Esophagus (tissue), 2 donors: ENCODE data around the gene VTI1A. TPM values are rescaled to one million over a fixed set of nuclear protein-coding genes. Genes with fewer than 3 reads are reported as not detected.

ENCODE experiments used
- H3K27ac ChIP-seq, 2 donors: one replicate each; pipeline ENCODE4 v1.5.1; 2013; ENCODE audit warnings: low read depth in 2 of 2, mild to moderate bottlenecking in 2 of 2, inconsistent platforms in 1 of 2, low read length in 1 of 2, moderate library complexity in 1 of 2
- H3K27me3 ChIP-seq, 2 donors: one replicate each; pipeline ENCODE4 v1.6.1; 2013; ENCODE audit warnings: low read length in 2 of 2, control low read depth in 1 of 2, mild to moderate bottlenecking in 1 of 2; ENCODE audit not compliant: insufficient read depth in 2 of 2, control insufficient read depth in 1 of 2
- H3K36me3 ChIP-seq, 2 donors: one replicate each; pipeline ENCODE4 v1.6.1; 2013; ENCODE audit warnings: low read length in 1 of 2; ENCODE audit not compliant: control insufficient read depth in 2 of 2, insufficient read depth in 2 of 2
- H3K4me1 ChIP-seq, 2 donors: one replicate each; pipeline ENCODE4 v1.6.1; 2013; ENCODE audit warnings: low read length in 1 of 2; ENCODE audit not compliant: control insufficient read depth in 2 of 2, insufficient read depth in 2 of 2
- H3K4me3 ChIP-seq, 2 donors: one replicate each; pipeline ENCODE4 v1.5.1; 2013; ENCODE audit warnings: low read length in 2 of 2, mild to moderate bottlenecking in 2 of 2, low read depth in 1 of 2, moderate library complexity in 1 of 2
- H3K9me3 ChIP-seq, 2 donors: one replicate each; pipeline ENCODE4 v1.6.1; 2013; ENCODE audit warnings: mild to moderate bottlenecking in 2 of 2, low read depth in 1 of 2, low read length in 1 of 2, moderate library complexity in 1 of 2; ENCODE audit not compliant: control insufficient read depth in 2 of 2, insufficient read depth in 1 of 2
- WGBS, 2 donors: extraction: QIAGEN DNeasy Blood & Tissue Kit; methylation state at CpG; one replicate each; pipeline ENCODE4 v1.1.7; 2013; 5-methylcytosine and 5-hydroxymethylcytosine counted together
- polyA plus RNA-seq, 2 donors: library from polyadenylated mRNA; stranded (reverse); fragments of 200-250 nt; gene quantifications; one replicate each; pipeline ENCODE4 v1.2.3, GENCODE V29; 2013
- donor health status: healthy with polysubstance abuse.
- donor health status: Bipolar disorder and iron deficiency.

VTI1A gene
- polyA plus RNA-seq, 2 donors = 10.6 to 11.5 TPM

DNA sequence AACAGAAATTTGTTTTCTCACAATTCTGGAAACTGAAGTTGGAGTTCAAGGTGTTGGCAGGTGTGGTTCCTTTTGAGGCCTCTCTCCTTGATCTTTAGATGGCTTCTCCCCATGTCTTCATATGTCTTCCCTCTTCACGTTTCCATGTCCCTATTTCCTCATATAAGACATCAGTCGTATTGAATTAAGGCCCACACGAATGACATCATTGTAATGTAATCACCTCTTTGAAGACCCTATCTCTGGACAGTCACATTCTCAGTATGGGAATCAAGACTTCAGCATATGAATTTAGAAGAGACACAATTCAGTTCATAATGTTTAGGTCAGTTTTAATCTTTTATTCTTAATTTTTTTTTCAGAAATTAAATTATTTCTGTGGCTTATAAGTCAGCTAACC, 19.8 kb downstream of the VTI1A start:
- Histone ChIP-seq H3K4me1 (no peaks in the 10 kb centered on the region), H3K9me3 (no peaks in the 10 kb centered on the region), H3K36me3 (peaks cover 0 to 11% of the 10 kb centered on the region in 2 donors), H3K4me3 (no peak overlapping the region), H3K27me3 (no peaks in the 10 kb centered on the region), H3K27ac (no peak overlapping the region)
- WGBS, 2 donors = 83 to 90% methylated on average over 3 of the region's 3 CpGs

DNA sequence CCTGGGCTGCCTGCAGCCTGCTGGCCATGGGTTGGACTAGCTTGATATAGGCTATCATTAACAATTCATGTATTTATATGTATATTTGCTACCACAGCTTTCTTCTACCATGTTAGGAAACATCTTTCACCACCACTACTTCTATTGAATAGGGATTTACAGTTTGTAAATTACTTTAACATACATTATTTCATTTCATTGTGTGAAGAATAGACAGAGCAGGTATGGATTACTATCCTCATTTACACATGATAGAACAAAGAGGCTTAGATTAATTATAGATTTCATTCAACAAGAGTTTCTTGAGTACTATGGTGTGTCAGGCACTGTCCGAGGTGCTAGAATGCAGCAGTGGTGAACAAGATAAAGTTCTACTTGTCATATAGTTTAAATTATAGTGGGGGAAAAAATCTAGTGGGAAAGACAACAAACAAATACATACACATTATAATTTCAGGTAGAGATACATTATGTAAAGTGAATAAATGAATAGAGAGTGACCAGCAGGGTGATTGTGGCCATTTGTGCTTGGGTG, 20.6 kb downstream of the VTI1A start:
- peaks cover 0 to 11% of the 10 kb centered on the region in 2 donors for H3K36me3 ChIP-seq
- H3K27me3 ChIP-seq = no peaks in the 10 kb centered on the region
- H3K4me3 ChIP-seq = no peak overlapping the region
- WGBS, 2 donors = 86 to 90% methylated on average over 1 of the region's 1 CpG
- no peak overlapping the region for H3K27ac ChIP-seq
- H3K4me1 ChIP-seq = no peaks in the 10 kb centered on the region
- H3K9me3 ChIP-seq = no peaks in the 10 kb centered on the region

DNA sequence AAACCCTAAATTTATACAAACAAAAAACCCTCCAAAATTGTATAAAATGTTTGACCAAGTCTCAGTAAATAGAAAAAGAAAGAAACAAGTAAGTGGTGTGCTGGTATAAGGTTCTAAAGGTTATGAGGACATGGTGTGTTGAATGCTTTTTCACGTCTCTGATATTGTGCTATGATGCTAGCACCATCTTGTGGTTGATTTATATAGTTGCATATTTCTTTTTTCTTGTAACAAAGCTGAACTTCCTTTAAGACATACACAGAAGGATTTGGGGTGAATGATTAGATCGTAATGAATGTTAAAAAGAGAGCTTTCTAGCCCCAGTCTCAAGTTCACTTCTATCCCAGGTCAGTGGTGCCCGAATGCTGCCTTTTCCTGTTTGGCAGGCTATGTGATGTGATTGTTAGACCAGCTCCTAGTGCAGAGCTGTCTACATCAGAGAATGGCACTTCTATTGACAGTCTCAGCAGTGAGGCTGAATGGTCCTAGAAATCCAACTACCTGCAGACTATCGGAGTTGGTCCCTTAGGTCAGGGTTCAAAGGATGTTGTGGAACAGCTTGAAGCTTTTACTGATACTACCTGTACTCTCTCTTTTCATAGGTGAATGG, 25.0 kb downstream of the VTI1A start:
- WGBS, 2 donors = 18 to 21% methylated on average over 4 of the region's 4 CpGs
- H3K9me3 ChIP-seq = no peaks in the 10 kb centered on the region
- H3K4me3 ChIP-seq = no peak overlapping the region
- no peaks in the 10 kb centered on the region for H3K27me3 ChIP-seq
- H3K27ac ChIP-seq = no peak overlapping the region
- peaks cover 0 to 8% of the 10 kb centered on the region in 2 donors for H3K36me3 ChIP-seq
- no peaks in the 10 kb centered on the region for H3K4me1 ChIP-seq

DNA sequence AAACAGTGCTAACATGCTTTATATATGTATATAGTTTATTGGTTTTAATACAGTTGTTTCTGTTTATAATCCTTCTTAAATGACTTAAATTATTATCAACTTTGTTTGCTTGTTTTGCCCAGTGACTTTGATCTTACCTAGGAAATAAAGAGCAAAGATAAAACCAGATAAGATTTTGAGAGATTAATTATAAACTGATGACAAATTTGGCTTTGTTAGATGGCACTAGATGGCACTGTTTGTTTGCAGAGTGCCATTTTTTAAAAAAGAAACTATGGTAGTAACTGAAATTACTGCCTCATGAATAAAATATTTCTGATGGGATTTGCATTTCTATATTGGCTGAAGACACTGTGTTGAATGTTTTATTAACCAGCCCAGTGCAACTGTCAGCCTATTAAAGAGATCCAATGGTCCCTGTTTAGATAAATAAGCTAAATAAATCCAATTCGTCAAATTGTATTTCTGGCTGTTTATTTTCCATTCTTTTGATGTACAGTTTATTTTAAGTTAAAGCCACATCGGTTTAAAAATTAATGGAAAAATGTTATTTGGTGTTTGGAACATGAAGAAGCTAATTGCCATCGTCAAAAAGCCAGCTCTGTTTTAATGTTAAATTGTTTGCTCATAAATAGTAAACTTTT, 28.7 kb downstream of the VTI1A start:
- Histone ChIP-seq H3K9me3 (no peaks in the 10 kb centered on the region), H3K36me3 (peaks cover 0 to 3% of the 10 kb centered on the region in 2 donors), H3K4me3 (no peak overlapping the region), H3K4me1 (no peaks in the 10 kb centered on the region), H3K27ac (no peak overlapping the region), H3K27me3 (no peaks in the 10 kb centered on the region)
- 66 to 73% methylated on average over 3 of the region's 3 CpGs for WGBS, 2 donors

DNA sequence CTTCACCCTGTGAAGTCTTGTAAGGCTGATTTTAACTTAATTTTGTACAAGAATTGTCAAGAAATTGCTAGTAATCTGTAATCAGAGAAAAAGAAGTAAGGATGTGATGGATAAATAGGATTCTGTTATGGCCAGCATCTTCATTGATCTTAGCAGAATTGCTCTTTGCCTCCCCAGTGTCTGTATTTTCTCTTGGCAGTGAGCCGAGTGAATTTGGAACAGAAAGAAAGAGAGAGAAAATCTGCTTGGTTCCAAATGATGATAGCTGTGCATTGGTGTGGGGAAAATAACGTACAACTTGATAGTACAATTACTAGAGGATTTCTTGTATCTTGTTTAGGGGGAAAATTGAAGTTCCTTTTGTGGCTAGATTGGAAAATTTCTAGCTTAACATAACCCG, 34.6 kb downstream of the VTI1A start:
- WGBS, 2 donors = 70 to 86% methylated on average over 3 of the region's 3 CpGs
- Histone ChIP-seq H3K27ac (no peak overlapping the region), H3K9me3 (no peaks in the 10 kb centered on the region), H3K4me1 (no peaks in the 10 kb centered on the region), H3K4me3 (no peak overlapping the region), H3K36me3 (no peaks in the 10 kb centered on the region), H3K27me3 (no peaks in the 10 kb centered on the region)

DNA sequence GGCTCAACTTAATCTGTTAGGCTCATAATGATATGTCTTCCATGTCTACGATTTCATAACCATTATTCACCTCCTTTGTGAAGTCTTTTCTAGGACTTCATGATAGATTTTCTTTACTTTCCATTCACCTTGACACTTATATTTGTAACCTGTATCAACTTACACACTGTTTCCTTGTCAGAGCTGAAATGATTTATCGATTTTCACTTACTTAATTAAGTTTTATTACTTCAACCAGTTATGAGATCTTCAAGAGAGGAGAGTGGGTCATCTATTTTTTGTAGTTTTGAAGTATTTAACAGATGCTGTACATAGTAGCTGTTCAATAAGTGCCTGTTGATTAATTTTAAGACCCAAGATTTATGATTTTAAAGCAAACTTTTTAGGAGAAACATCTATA, 37.4 kb downstream of the VTI1A start:
- no peak overlapping the region for H3K4me3 ChIP-seq
- H3K36me3 ChIP-seq = no peaks in the 10 kb centered on the region
- H3K4me1 ChIP-seq = no peaks in the 10 kb centered on the region
- no peaks in the 10 kb centered on the region for H3K27me3 ChIP-seq
- no peaks in the 10 kb centered on the region for H3K9me3 ChIP-seq
- no peak overlapping the region for H3K27ac ChIP-seq
- WGBS, 2 donors = 92% methylated on average over 2 of the region's 2 CpGs

DNA sequence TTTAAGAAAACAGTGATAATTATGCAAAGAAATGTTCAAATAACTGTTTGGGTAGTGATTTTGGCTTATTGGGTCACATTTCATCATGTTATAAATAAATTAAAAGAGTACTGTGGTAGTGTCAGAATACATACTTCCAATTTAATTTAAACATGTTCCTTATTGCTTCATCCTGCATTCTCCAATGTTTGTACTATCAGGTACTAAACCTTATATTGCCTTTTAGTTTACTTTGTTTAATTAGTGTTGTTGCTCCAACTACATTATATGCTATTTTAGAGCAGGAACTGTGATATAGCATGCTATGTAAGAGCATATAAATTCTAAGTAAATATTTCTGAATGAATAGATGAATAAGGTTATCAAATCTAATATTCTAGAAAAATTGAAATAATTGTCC, 40.9 kb downstream of the VTI1A start:
- no peak overlapping the region for H3K27ac ChIP-seq
- no peaks in the 10 kb centered on the region for H3K36me3 ChIP-seq
- no peak overlapping the region for H3K4me3 ChIP-seq
- no peaks in the 10 kb centered on the region for H3K9me3 ChIP-seq
- no peaks in the 10 kb centered on the region for H3K27me3 ChIP-seq
- no peaks in the 10 kb centered on the region for H3K4me1 ChIP-seq

DNA sequence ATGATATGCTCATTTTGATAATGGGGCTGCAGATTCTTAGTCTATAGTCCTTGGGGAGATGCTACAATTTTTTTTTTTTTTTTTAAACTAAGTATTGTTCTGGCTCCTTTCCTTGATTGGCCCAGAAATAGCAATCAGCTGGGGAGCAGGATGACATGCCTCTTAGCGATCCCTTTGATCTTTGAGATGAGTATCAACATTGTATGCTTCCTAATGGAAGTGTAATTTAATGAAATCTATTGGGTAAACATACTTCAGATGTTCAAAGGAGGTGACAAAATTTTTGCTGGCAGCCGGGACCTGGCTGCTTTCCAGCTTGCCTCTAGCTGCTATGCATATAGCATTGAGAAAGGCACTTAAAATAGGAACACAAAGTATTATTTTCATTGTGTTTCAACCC, 43.5 kb downstream of the VTI1A start:
- Histone ChIP-seq H3K4me1 (no peaks in the 10 kb centered on the region), H3K27me3 (no peaks in the 10 kb centered on the region), H3K27ac (no peak overlapping the region), H3K9me3 (no peaks in the 10 kb centered on the region), H3K4me3 (no peak overlapping the region), H3K36me3 (no peaks in the 10 kb centered on the region)
- 31 to 35% methylated on average over 2 of the region's 2 CpGs for WGBS, 2 donors

DNA sequence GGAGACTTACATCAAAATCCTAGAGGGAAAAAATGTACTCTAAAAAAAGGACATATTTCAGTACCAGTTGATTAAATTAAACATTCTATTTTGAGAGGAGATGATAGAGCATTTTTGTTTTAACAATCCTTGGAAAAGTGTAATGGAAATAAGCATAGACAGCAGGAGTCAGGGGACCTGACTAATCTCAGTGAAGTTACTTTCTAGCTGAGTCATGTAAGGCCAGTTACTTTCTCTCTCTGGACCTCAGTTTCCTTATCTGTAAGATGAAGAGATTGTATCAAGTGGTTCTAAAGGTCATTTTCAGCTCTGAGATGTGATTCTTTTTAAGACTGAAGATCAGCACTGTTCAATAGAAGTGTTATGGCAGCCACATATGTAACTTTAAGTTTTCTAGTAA, 44.1 kb downstream of the VTI1A start:
- no peaks in the 10 kb centered on the region for H3K4me1 ChIP-seq
- no peaks in the 10 kb centered on the region for H3K36me3 ChIP-seq
- no peak overlapping the region for H3K4me3 ChIP-seq
- no peaks in the 10 kb centered on the region for H3K27me3 ChIP-seq
- H3K27ac ChIP-seq = no peak overlapping the region
- no peaks in the 10 kb centered on the region for H3K9me3 ChIP-seq

DNA sequence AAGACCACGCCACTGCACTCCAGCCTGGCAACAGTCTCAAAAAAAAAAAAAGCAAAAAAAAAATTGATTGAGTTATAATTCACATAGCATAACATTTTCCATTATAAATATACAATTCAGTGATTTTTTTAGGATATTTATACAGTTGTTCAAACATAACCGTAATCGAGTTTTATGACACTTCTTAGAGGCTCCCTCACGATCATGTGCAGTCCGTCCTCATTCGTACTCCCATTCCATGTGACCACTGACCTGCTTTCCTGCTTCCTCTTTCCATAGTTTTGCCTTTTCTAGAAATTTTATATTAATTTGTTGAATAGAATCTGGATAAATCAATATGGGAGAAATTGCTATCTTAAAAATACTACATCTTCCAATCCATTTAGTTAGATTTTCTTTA, 45.7 kb downstream of the VTI1A start:
- Histone ChIP-seq H3K36me3 (no peaks in the 10 kb centered on the region), H3K27me3 (no peaks in the 10 kb centered on the region), H3K27ac (no peak overlapping the region), H3K4me1 (no peaks in the 10 kb centered on the region), H3K4me3 (no peak overlapping the region), H3K9me3 (no peaks in the 10 kb centered on the region)
- whole genome bisulfite sequencing, 2 donors = 97 to 98% methylated on average over 6 of the region's 6 CpGs
